GM12891 (cell line): Measurements from ENCODE around the gene WLS.
"Not testable (repeated sequence)": the region's sequence is repeated elsewhere in the genome, so short reads cannot be mapped to it uniquely, and the experiment has no call there.

ENCODE experiments used
- DNase-seq: peaks from one replicate; pipeline ENCODE4 v3.0.0; 2011; ENCODE audit warnings: low spot score; ENCODE audit not compliant: insufficient read length
- FAIRE-seq: peaks from 2 replicates; lab custom pipeline; 2011; peaks lifted over from hg19 to GRCh38; lab: Jason Lieb, UNC
- PAX5 ChIP-seq: IDR thresholded peaks from 2 replicates; pipeline ENCODE4 v1.6.1; 2011; ENCODE audit warnings: low read length, moderate library complexity, mild to moderate bottlenecking; ENCODE audit not compliant: insufficient read depth, severe bottlenecking
- POLR2A ChIP-seq: IDR thresholded peaks from 2 replicates; pipeline ENCODE4 v1.6.1; 2011; ENCODE audit warnings: low read depth, low read length, control low read depth
- POLR2AphosphoS5 ChIP-seq: IDR thresholded peaks from 2 replicates; pipeline ENCODE4 v1.6.1; 2011; ENCODE audit warnings: low read depth, low read length, control low read depth
- POU2F2 ChIP-seq: IDR thresholded peaks from 2 replicates; pipeline ENCODE4 v1.6.1; 2011; ENCODE audit warnings: low read depth, mild to moderate bottlenecking, control low read depth, low read length, moderate library complexity
- SPI1 ChIP-seq: IDR thresholded peaks from 2 replicates; pipeline ENCODE4 v1.6.1; 2011; ENCODE audit warnings: low read depth, low read length, control low read depth
- TAF1 ChIP-seq: IDR thresholded peaks from 2 replicates; pipeline ENCODE4 v1.6.1; 2011; ENCODE audit warnings: low read depth, low read length, control low read depth

Gene WLS

GRCh38 chr1:68268896-68269483, 36.7 kb upstream of the WLS start:
- no peak for DNase-seq
- FAIRE-seq: no peak
- TF ChIP-seq POLR2A (no peak), POU2F2 (no peak), SPI1 (no peak), POLR2AphosphoS5 (no peak), PAX5 (no peak), TAF1 (no peak)

- FAIRE-seq: not testable (repeated sequence)
These were observed 24.5 kb upstream of the WLS start for GRCh38 chr1:68256824-68257223.

GRCh38 chr1:68255301-68255700, 23.0 kb upstream of the WLS start:
- no peak for TF ChIP-seq TAF1
- DNase-seq: no peak
- FAIRE-seq: no peak

More at GRCh38 chr1:68256824-68257223, 24.5 kb upstream of the WLS start:
- not testable (repeated sequence) for DNase-seq

DNA sequence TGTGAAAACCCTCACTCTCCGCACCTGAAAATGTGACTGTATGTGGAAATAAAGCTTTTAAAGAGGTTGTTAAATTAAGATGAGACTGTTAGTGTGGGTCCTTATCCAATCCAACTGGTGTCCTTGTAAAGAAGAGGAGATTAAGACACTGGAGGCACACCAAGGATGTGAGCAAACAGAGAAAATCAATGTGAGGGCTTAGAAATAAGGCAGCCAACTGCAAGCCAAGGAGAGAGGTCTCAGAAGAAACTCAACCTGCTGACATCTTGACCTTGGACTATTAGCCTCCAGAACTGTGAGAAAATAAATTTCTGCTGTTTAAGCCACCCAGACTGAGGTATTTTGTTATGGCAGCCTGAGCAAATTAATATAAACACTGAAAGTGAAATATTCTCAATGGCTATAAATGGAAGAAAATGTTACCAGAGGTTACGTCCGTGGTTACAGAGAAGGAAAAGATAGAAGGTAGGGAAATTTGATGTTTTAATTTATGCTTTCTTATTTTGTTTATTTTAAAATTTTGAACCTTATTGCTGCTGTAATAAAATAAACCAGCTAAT, 22.4 kb upstream of the WLS start:
- no peak for FAIRE-seq
- TF ChIP-seq SPI1: no peak
- no peak for TF ChIP-seq POLR2A
- no peak for TF ChIP-seq TAF1
- no peak for TF ChIP-seq PAX5
- TF ChIP-seq POLR2AphosphoS5: no peak
- TF ChIP-seq POU2F2: no peak
- no peak for DNase-seq

DNA sequence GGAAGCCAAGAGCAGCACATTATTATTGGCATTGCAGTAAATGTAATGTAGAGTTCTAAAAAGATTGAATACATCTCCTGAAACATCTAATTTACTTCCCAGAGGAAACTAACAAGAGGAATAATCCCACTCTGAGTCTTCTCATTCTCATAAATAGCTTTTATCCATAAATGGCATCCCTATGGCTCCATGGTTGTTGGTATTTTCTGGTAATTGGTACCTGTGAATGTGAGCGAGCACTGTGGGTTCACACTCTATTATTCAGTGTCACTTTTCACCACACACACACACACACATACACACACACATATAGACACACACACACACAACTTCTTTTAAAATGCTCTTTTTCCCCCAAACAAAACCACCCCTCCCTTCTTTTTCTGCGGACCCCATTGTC, 4.7 kb upstream of the WLS start:
- TF ChIP-seq POLR2AphosphoS5 (no peak), PAX5 (no peak), POLR2A (no peak), TAF1 (no peak)
- no peak for DNase-seq
- FAIRE-seq: no peak

- TF ChIP-seq SPI1 (no peak), POLR2A (no peak)
- DNase-seq (no peak), FAIRE-seq (no peak)
These were observed 1.8 kb upstream of the WLS start for GRCh38 chr1:68234094-68234493.

DNA sequence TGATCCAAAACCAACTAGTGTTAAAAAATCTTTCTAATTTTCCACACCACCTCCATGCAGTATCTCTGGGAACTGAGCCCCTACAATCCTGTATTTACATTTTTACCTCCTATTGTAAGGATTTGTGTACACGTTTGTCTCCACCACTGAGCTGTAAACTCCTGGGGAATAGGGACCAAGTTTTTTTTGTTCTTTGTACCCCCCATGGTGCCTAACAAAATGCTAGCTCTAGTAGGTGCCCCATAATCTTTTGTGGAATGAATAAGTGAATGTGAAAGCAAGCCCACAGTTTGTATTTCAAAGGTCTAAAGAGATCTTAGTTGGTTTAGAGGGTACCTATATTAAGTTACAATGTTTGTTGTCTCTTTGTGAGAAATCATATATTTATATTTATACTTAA, 879 bp upstream of the WLS start:
- FAIRE-seq: no peak
- TF ChIP-seq POU2F2: no peak
- no peak for TF ChIP-seq TAF1
- no peak for TF ChIP-seq POLR2A
- TF ChIP-seq POLR2AphosphoS5: no peak
- TF ChIP-seq SPI1: no peak
- TF ChIP-seq PAX5: no peak
- DNase-seq: no peak

DNA sequence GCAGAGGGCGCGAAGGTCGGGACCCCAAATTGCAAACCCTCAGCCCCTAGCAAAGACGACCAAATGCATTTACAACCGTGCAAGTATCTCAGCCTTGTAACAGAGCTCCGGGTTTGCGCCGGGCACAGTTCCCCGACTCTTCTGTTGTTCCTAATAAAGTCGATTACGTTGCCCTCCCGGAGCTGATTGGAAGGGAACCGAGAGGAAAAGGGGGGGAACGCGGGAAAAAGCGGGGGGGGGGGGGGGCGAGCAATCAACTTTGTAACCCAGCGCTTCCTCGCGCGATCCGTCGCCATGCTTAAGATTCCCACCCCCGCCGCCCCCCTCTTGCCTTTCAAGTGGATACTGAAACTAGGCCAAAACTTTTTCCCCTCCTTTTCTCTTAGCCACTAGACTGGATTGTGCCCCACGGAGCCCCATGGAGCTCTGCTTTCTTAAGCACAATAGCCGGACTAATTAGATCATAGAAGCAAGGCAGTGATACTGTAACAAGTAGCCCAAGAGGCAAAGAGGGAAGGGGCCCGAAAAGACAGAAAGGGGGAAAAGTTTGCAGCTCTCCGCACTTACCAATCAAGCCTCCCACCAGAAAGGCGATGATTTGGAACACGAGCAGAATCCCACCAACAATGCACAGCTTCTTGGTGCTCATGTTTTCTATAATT, 565 bp downstream of the WLS start:
- DNase-seq: no peak
- TF ChIP-seq POLR2AphosphoS5 (no peak), SPI1 (no peak), PAX5 (no peak), POLR2A (no peak)
- FAIRE-seq: no peak

GRCh38 chr1:68230901-68231626, 1.3 kb downstream of the WLS start:
- TF ChIP-seq POLR2A (no peak), TAF1 (no peak), POU2F2 (no peak), SPI1 (no peak), POLR2AphosphoS5 (no peak), PAX5 (no peak)
- no peak for FAIRE-seq

GRCh38 chr1:68230484-68230802, 1.9 kb downstream of the WLS start:
- FAIRE-seq (no peak), DNase-seq (no peak)
- no peak for TF ChIP-seq PAX5
- TF ChIP-seq TAF1: no peak
- TF ChIP-seq POLR2A: no peak
- TF ChIP-seq POU2F2: no peak
- no peak for TF ChIP-seq SPI1
- TF ChIP-seq POLR2AphosphoS5: no peak

More at GRCh38 chr1:68230901-68231626, 1.3 kb downstream of the WLS start:
- DNase-seq: no peak
